ENCODE data around the gene MTHFD1L.

GRCh38 chr6:151101816-151102694 is 236.6 kb downstream of the MTHFD1L start:
- TF ChIP-seq, protein P1, sequence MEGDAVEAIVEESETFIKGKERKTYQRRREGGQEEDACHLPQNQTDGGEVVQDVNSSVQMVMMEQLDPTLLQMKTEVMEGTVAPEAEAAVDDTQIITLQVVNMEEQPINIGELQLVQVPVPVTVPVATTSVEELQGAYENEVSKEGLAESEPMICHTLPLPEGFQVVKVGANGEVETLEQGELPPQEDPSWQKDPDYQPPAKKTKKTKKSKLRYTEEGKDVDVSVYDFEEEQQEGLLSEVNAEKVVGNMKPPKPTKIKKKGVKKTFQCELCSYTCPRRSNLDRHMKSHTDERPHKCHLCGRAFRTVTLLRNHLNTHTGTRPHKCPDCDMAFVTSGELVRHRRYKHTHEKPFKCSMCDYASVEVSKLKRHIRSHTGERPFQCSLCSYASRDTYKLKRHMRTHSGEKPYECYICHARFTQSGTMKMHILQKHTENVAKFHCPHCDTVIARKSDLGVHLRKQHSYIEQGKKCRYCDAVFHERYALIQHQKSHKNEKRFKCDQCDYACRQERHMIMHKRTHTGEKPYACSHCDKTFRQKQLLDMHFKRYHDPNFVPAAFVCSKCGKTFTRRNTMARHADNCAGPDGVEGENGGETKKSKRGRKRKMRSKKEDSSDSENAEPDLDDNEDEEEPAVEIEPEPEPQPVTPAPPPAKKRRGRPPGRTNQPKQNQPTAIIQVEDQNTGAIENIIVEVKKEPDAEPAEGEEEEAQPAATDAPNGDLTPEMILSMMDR (IDR thresholded peaks at IDR 0.05; ENCODE audit: borderline replicate concordance, extremely low read depth, low read length, poor library complexity, severe bottlenecking) = no peak
- no peak for TF ChIP-seq EZH2 (IDR thresholded peaks at IDR 0.05; ENCODE audit: borderline replicate concordance, low read depth, low read length, severe bottlenecking)

All from DND-41 (cell line).